ENCODE measurements around the gene TRIM67. TPM values are rescaled to one million over a fixed set of nuclear protein-coding genes. Genes with fewer than 3 reads are reported as not detected.
"Not testable (repeated sequence)": the region's sequence is repeated elsewhere in the genome, so short reads cannot be mapped to it uniquely, and the experiment has no call there.

TRIM67 gene
- total RNA-seq, 1 experiment from 2014 or later: 0.07 TPM

GRCh38 chr1:231201979-231202633, 40.2 kb downstream of the TRIM67 start:
- no peak for DNase-seq (ENCODE audit: extremely low read depth, low read depth)

GRCh38 chr1:231203259-231204057, 41.6 kb downstream of the TRIM67 start:
- no peak for DNase-seq (ENCODE audit: extremely low read depth, low read depth)

- peak; percentile 20 for DNase-seq (ENCODE audit: extremely low read depth, low read depth)
Observed at GRCh38 chr1:231206856-231207255, 45.0 kb downstream of the TRIM67 start.

- no peak for DNase-seq (ENCODE audit: extremely low read depth, low read depth)
Observed at GRCh38 chr1:231207437-231207836, 45.6 kb downstream of the TRIM67 start.

- no peak for DNase-seq (ENCODE audit: extremely low read depth, low read depth)
Observed at GRCh38 chr1:231208980-231209379, 47.1 kb downstream of the TRIM67 start.

DNA sequence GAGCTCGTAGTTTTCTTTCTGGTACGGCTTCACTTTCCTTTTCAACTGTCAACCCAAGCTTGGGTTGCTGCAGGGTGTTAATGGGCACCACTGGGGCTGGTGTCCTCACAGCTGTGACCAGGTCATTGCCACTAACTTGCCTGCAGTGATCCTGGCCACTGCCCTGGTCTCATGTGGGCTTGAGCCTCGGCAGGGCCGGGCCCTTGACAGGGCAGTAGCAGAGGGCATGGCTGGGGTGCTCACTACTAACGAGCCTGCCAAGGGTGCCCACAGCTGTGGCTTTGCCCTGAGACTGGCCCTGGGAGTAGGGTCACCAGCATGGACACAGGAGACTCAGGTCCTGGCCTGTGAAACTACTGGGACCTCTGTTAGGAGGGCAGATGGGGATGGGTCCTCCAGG, 47.7 kb downstream of the TRIM67 start:
- DNase-seq (ENCODE audit: extremely low read depth, low read depth): no peak

DNA sequence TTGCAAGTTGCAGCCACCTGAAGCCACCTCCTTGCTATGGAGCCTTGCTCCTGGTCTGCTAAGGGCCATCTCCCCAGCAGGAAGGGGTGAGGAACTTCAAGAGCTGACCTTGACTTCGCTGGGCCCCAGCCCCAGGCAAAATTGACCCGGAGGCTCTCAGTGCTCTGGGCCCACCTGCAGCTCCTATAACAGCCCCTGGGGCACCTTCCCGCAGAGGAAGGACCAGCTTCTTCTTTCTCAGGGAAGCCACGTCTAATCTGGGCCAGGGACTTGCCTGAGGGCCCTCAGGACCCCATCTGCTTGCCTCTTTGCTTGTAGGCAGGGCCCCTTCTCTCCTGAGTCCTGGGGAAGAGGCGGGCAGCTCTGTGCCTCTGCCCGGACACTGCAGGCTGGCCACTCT, 48.3 kb downstream of the TRIM67 start:
- DNase-seq (ENCODE audit: extremely low read depth, low read depth): no peak

DNA sequence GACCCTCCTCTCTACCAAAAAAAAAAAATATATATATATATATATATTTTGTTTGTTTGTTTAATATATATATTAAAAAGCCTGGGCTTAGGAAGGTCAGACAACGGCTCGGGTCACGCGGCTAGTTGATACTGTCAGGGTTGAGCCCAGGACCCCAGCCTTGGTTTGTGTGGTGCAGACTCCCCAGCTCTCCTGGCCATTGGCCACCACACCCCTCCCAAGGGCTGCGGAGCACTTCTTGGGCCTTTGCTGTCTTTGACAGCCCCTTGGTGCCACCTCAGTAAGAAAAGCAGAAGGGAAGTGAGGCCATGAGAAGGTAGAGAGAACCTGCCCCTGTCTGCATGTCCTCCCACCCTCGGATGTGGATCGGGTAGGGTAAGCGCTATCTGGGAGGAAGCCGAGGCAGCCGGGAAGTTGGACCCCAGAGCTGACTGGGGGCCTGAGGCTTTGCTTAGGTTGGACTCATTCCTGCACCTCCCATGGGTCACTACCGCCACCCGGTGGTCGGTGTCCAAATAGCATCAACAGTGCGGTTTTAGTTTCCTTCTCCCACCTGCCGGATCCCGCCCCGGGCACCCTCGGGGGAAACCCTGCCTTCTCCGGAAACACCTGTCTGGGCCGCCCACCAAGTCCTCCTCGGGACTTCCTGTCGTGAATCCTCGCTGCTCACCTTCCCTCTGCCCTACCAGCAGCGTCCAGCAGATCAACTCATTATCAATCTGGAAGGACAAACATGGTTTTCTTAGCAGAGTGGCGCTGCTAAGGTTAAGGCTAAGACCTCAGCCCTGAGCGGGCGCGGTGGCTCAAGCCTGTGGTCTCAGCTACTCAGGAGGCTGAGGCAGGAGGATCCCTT, 49.4 kb downstream of the TRIM67 start:
- DNase-seq (ENCODE audit: extremely low read depth, low read depth): peak; percentile 84

GRCh38 chr1:231212301-231212700, 50.4 kb downstream of the TRIM67 start:
- not testable (repeated sequence) for DNase-seq (ENCODE audit: extremely low read depth, low read depth)

GRCh38 chr1:231213831-231214573, 52.1 kb downstream of the TRIM67 start:
- no peak for DNase-seq (ENCODE audit: extremely low read depth, low read depth)

DNA sequence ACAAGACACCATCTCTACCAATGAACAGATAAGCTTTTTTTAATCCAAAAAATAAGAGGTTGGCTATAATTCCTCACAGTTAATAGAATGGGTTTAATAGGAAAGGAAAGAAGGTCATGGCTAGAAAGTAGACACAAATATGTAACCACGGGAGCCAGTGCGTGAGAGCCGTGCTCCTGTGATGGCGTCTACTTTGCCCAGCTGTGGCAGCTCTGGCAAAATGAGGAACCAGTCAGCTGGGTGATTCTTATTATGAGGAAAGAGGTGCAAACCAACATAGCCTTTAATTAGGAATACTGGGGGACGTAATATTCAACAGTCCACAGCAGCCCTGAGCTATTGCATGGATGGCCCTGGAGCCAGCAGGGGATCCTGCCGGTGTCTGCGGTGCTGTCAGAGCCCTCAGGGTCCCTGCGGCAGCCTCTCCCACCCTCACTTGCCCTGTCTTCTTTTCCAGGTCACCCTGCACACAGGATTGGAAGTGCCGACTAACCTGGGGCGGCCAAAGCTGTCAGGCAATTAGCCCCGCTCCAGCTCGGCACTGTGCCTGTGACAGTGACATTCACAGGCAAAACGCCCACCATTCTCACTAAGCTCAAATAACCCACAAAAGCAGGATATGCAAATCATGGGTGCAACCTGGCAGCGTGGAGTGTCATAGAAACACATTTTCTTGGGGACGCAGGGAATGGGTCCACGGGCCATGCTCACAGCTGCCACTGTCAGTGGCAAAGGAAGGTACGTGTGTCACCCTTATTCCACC, 53.2 kb downstream of the TRIM67 start:
- no peak for DNase-seq (ENCODE audit: extremely low read depth, low read depth)

DNA sequence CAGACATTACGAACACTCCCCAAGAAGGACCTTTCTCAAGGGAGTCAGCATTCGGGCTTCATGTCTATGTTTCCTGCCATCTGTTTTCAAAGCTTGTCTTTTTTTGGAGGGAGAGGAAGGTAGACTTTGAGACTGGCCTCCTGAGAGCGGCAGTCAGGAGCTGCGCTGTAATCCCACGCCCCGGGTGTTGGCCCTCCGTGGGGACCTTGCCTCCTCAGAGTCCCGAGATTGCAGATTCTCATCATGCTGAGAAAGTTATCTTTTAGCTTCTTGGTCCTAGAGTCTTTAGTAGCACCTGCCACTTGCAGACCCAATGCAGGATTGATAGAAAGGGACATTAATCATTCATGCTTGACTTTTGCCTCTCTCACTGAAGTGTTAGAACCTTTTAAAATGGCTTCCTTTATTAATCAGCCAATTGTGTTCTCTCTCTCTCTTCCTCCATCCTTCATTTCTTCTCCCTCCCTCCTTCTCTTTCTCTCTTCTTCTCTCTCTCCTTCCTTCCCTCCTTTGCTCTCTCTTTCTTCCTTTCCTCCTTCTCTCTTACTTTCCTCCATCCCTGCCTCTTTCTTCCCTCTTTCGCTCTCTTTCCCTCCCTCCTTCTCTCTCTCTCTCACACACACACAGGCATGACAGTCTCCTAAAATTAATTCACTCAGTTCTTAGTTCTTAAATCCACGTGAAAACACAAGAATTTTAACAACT, 54.0 kb downstream of the TRIM67 start:
- DNase-seq (ENCODE audit: extremely low read depth, low read depth): no peak

DNA sequence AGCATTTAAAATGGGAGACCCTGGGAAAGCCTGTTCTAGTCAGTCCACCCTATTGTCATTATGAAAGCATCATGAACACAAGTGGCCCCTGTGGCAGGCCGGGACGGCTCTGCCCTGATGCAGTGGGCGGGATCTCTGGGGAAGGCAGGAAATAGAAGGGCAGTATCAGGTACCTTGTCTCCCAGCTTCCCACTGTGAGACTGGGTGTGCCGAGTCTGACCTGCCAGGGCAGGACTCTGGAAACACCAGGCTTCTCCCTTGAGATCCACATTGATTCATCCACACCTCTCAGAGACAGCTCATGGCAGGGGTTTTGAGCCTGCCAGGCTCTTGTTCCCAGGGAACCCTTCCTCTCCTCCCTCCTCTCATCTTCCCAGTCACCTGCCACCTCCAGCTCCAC, 54.6 kb downstream of the TRIM67 start:
- DNase-seq (ENCODE audit: extremely low read depth, low read depth): no peak

- DNase-seq (ENCODE audit: extremely low read depth, low read depth): no peak
Observed at GRCh38 chr1:231217056-231217455, 55.2 kb downstream of the TRIM67 start.

GRCh38 chr1:231218078-231218477, 56.2 kb downstream of the TRIM67 start:
- DNase-seq (ENCODE audit: extremely low read depth, low read depth): no peak

GRCh38 chr1:231219422-231220401, 57.9 kb downstream of the TRIM67 start:
- DNase-seq (ENCODE audit: extremely low read depth, low read depth): no peak

- DNase-seq (ENCODE audit: extremely low read depth, low read depth): no peak
Observed at GRCh38 chr1:231220801-231221200, 58.9 kb downstream of the TRIM67 start.

GRCh38 chr1:231226156-231226555, 64.3 kb downstream of the TRIM67 start:
- no peak for DNase-seq (ENCODE audit: extremely low read depth, low read depth)

All from NCI-H460 (cell line).